RWPE1 (cell line): ENCODE results near the gene FAIM2.
A peak's percentile ranks its signal among the peaks of the same experiment; 100 is the strongest.

ENCODE experiments used
- CTCF ChIA-PET: fragments of 350-600 bp; sonication (Branson Sonifier 250); formaldehyde crosslinking; extraction: SDS; loops from one replicate; lab custom pipeline; 2021; lab: Yijun Ruan, JAX
- POLR2A ChIA-PET: fragments of 400-600 bp; formaldehyde crosslinking; extraction: SDS; loops from one replicate; lab custom pipeline; 2020; ENCODE audit warnings: antibody characterized with exemption; ENCODE audit not compliant: low non-redundant PET; lab: Yijun Ruan, JAX
- DNase-seq: peaks from one replicate; pipeline ENCODE4 v3.0.0; 2012; ENCODE audit warnings: low spot score
- H3K27ac ChIP-seq: fragments of 450-650 bp; 2 replicates; pipeline ENCODE4 v1.5.1; 2017
- CTCF ChIP-seq: fragments of 450-650 bp; conservative IDR thresholded peaks from 2 replicates; pipeline ENCODE4 v1.5.1; 2017; ENCODE audit warnings: low read depth, mild to moderate bottlenecking

FAIM2 gene

DNA sequence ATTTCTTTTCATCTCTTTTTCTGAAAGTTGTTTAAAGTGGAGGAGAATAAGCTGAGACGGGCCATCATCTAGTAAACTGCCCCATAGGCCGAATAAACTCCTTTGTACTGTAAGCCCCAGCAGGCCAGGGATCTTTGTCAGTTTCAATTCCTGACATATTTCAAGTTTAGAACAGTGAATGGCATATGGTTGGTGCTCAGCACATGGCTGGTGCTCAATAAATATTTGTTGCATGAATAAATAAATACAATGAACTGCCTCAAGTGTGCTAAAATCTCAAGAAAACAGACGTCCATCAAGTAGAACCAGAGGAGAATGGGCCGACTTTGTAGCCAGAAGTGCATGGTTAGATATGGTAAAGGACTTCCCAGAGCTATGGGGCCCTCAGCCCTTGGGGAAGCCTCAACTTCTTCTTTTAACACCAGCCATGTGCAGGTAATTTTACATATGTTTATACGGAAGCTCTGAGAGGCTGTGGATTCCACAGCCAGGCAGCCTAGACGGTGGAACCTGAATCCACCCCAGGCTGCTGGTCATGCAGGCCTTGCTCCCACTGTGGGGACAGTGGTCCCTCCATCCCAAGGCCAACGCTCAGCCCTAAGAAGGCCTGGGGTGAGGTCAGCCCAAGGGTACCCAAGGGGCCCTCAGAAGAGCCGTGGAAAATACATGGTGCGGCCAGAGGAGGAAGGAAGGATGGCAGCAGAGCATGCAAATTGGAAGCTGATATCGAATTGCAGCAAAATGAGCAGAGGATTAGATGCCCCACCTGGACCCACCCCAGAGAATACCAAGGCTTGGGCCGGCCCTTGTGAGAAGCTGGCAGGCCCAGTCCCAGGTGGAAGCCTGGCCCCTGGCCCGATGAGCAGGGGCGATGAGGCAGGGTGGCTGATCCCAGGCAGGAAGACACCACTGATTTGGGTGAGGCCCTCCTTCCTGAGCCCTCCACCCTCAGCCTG lies 38.1 kb upstream of the FAIM2 start:
- ChIA-PET CTCF (no interaction called here), POLR2A (no interaction called here)
- DNase-seq: no peak
- H3K27ac ChIP-seq: peak overlapping the region; percentile 25; the same call in 1 of the 2 replicates
- no peak for TF ChIP-seq CTCF

- no peak for DNase-seq
- no peak overlapping the region for H3K27ac ChIP-seq
- ChIA-PET POLR2A (no interaction called here), CTCF (interaction anchor here (0.6 kb wide), 1 partner anchor 12 kb away, joined by 4 read pairs; no protein-coding TSS in a partner anchor)
- no peak for TF ChIP-seq CTCF
Observed at GRCh38 chr12:49939707-49940106, 36.0 kb upstream of the FAIM2 start.

- no peak overlapping the region for H3K27ac ChIP-seq
- CTCF ChIA-PET: interaction anchor here (0.6 kb wide), 1 partner anchor 11 kb away, joined by 4 read pairs; no protein-coding TSS in a partner anchor
- no peak for DNase-seq
- no peak for TF ChIP-seq CTCF
- POLR2A ChIA-PET: no interaction called here
Observed at GRCh38 chr12:49939307-49939706, 35.6 kb upstream of the FAIM2 start.

GRCh38 chr12:49937639-49938300 lies 34.1 kb upstream of the FAIM2 start:
- peak; percentile 36 for DNase-seq
- CTCF ChIA-PET: interaction anchor here (0.6 to 1.0 kb wide), 3 partner anchors 70 to 1022 kb away, joined by 4 to 5 read pairs (median 4); no protein-coding TSS in a partner anchor
- POLR2A ChIA-PET: no interaction called here
- TF ChIP-seq CTCF: no peak
- H3K27ac ChIP-seq: peak overlapping the region; percentile 75

DNA sequence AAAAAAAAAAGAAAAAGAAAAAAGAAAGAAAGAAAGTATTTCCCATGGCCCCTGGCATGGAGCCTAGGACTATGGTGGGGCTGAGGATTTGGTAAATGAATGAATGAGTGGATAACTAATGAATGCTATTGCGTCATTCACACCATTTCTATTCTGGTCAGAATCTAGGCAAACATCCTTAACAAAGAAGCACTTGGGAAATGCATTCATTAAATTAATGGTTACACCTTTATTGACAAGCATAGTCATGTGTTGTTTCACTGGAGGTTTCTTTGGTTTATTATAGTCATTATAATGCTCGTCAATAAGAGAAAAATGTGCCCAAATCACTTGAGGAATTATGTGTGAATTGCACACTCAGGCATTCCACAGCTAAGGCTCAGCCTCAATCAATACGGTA lies 33.2 kb upstream of the FAIM2 start:
- DNase-seq: no peak
- no peak for TF ChIP-seq CTCF
- no peak overlapping the region for H3K27ac ChIP-seq
- ChIA-PET POLR2A (no interaction called here), CTCF (interaction anchor here (1.0 kb wide), 1 partner anchor 70 kb away, joined by 4 read pairs; no protein-coding TSS in a partner anchor)

DNA sequence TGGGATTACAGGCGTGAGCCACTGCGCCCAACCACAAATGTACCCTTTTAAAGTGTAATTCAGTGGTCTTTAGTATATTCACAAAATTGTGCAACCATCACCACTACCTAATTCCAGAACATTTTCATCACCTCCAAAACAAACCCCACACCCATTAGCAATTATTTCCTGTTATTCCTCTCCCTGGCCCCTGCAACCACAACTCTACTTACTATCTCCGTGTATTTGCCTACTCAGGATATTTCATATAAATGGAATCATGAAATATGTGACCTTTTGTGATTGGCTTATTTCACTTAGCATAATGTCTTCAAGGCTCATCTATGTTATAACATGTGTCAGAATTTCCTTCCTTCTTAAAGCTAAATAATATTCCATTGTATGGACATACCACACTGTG lies 30.8 kb upstream of the FAIM2 start:
- POLR2A ChIA-PET: no interaction called here
- no peak for TF ChIP-seq CTCF
- CTCF ChIA-PET: interaction anchor here (0.5 kb wide), 1 partner anchor 137 kb away, joined by 4 read pairs; no protein-coding TSS in a partner anchor
- H3K27ac ChIP-seq: no peak overlapping the region
- DNase-seq: no peak
